Cardiac muscle cell (in vitro differentiated cells and primary cell): ENCODE results near the gene CDH15. TPM values are rescaled to one million over a fixed set of nuclear protein-coding genes. Genes with fewer than 3 reads are reported as not detected.
A peak's percentile ranks its signal among the peaks of the same experiment; 100 is the strongest.
"Not testable (repeated sequence)": the region's sequence is repeated elsewhere in the genome, so short reads cannot be mapped to it uniquely, and the experiment has no call there.

Experiments used
- DNase-seq, 2 donors: peaks; one replicate each; pipeline versions ENCODE4 v3.0.0 to v3.0.0-alpha.2; 2010 to 2017; ENCODE audit warnings: low read depth in 1 of 2, low spot score in 1 of 2
- H3K27ac ChIP-seq: fragments of 200-600 bp; sonication (generic); 2 replicates; pipeline ENCODE4 v1.5.1; 2016
- H3K27me3 ChIP-seq: fragments of 200-600 bp; sonication (generic); 2 replicates; pipeline ENCODE4 v1.6.0; 2016; ENCODE audit warnings: control low read depth
- H3K36me3 ChIP-seq: fragments of 200-600 bp; sonication (generic); 2 replicates; pipeline ENCODE4 v1.5.1; 2016; ENCODE audit warnings: control low read depth
- H3K4me1 ChIP-seq: fragments of 200-600 bp; sonication (generic); 2 replicates; pipeline ENCODE4 v1.8.1; 2017; ENCODE audit warnings: low read depth, mild to moderate bottlenecking, mixed run types
- H3K4me3 ChIP-seq: fragments of 200-600 bp; sonication (generic); 2 replicates; pipeline ENCODE4 v1.5.1; 2016; ENCODE audit warnings: mild to moderate bottlenecking
- H3K9me3 ChIP-seq: fragments of 200-600 bp; sonication (generic); 2 replicates; pipeline ENCODE4 v1.5.1; 2017; ENCODE audit warnings: low read depth, mild to moderate bottlenecking, control low read depth
- polyA plus RNA-seq: library from polyadenylated mRNA; unstranded; fragments of >200 nt; fragmentation: Nextera tagmentation; extraction: Ambion mirVana; gene quantifications from 2 replicates; pipeline ENCODE4 v1.2.1, GENCODE V29; 2016
- total RNA-seq: library from RNA; depleted of rRNA; stranded (reverse); fragments of >200 nt; gene quantifications from 2 replicates; pipeline ENCODE4 v1.2.3, GENCODE V29; 2016
- TF ChIP-seq, protein P1 (sequence below): IDR thresholded peaks from 2 replicates; pipeline ENCODE4 v1.5.1; 2012; ENCODE audit warnings: low read depth, mild to moderate bottlenecking, low read length

Gene CDH15
- total and polyA plus RNA-seq, 2 experiments from 2014 or later: 0.78 to 1.5 TPM

GRCh38 chr16:89189358-89190025 is 17.9 kb downstream of the CDH15 start:
- no peak overlapping the region for H3K27ac ChIP-seq
- TF ChIP-seq, protein P1, sequence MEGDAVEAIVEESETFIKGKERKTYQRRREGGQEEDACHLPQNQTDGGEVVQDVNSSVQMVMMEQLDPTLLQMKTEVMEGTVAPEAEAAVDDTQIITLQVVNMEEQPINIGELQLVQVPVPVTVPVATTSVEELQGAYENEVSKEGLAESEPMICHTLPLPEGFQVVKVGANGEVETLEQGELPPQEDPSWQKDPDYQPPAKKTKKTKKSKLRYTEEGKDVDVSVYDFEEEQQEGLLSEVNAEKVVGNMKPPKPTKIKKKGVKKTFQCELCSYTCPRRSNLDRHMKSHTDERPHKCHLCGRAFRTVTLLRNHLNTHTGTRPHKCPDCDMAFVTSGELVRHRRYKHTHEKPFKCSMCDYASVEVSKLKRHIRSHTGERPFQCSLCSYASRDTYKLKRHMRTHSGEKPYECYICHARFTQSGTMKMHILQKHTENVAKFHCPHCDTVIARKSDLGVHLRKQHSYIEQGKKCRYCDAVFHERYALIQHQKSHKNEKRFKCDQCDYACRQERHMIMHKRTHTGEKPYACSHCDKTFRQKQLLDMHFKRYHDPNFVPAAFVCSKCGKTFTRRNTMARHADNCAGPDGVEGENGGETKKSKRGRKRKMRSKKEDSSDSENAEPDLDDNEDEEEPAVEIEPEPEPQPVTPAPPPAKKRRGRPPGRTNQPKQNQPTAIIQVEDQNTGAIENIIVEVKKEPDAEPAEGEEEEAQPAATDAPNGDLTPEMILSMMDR: no peak
- H3K27me3 ChIP-seq: peaks cover 28% of the 10 kb centered on the region
- H3K36me3 ChIP-seq: no peaks in the 10 kb centered on the region
- no peak for DNase-seq
- no peaks in the 10 kb centered on the region for H3K4me1 ChIP-seq
- H3K9me3 ChIP-seq: no peaks in the 10 kb centered on the region
- no peak overlapping the region for H3K4me3 ChIP-seq

DNA sequence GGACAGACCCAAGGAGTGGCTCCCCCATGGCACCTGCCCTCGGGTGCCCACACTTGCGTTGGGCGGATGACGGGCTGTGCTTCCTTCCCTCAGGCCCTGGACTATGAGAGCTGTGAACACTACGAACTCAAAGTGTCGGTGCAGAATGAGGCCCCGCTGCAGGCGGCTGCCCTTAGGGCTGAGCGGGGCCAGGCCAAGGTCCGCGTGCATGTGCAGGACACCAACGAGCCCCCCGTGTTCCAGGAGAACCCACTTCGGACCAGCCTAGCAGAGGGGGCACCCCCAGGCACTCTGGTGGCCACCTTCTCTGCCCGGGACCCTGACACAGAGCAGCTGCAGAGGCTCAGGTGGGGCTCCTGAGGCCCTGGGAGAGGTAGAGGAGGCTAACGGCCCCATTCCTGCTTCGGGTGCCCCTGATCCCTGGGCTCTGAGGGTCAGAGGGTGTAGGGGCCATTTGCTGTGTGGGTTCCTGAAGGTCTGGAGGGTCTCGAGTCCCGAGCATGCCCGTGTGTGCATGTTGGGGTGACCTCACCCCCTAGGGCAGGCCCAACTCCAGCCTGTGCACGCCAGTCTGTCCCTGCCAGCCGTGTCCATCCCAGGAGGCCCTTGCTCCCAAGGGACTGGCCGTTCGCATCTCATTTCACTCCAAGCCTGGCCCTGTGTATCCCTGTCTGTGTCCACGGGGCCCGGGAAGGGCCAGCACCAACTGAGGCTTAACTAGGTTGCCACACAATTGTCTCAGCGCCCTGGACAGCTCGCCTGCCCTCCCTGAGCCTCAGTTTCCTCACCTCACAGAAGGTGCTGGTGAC is 18.8 kb downstream of the CDH15 start:
- no peak for DNase-seq
- no peak overlapping the region for H3K4me3 ChIP-seq
- TF ChIP-seq, protein P1: no peak
- peaks cover 28% of the 10 kb centered on the region for H3K27me3 ChIP-seq
- H3K4me1 ChIP-seq: no peaks in the 10 kb centered on the region
- H3K27ac ChIP-seq: no peak overlapping the region
- H3K9me3 ChIP-seq: no peaks in the 10 kb centered on the region
- no peaks in the 10 kb centered on the region for H3K36me3 ChIP-seq

DNA sequence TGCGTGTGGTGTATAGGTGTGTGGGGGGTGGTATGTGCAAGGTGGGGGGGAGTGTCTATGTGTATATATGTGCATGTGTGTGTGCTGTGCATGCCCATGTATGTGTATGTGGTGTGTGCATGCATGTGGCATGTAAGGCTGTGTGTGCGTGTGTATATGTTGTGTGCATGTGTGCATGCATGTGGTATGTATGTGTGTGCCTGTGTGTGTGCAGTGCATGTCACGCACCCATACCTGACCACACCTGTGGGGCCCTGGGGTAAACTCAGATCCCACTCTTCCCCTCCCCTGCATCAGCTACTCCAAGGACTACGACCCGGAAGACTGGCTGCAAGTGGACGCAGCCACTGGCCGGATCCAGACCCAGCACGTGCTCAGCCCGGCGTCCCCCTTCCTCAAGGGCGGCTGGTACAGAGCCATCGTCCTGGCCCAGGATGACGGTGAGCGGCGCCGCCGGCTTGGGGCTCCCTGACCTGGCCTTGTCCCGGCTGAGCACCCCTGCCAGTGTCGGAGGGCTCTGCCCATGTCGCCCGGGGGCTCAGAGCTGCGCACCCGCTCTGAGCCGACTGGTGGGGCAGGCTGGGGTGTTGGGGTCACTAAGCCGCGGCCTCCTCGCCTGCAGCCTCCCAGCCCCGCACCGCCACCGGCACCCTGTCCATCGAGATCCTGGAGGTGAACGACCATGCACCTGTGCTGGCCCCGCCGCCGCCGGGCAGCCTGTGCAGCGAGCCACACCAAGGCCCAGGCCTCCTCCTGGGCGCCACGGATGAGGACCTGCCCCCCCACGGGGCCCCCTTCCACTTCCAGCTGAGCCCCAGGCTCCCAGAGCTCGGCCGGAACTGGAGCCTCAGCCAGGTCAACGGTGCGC is 19.7 kb downstream of the CDH15 start:
- H3K27me3 ChIP-seq: peaks cover 28% of the 10 kb centered on the region
- TF ChIP-seq, protein P1: no peak
- H3K4me3 ChIP-seq: peak overlapping the region; percentile 43
- no peaks in the 10 kb centered on the region for H3K36me3 ChIP-seq
- DNase-seq: no peak
- H3K27ac ChIP-seq: no peak overlapping the region
- H3K4me1 ChIP-seq: no peaks in the 10 kb centered on the region
- H3K9me3 ChIP-seq: no peaks in the 10 kb centered on the region

GRCh38 chr16:89191901-89192185 is 20.3 kb downstream of the CDH15 start:
- Histone ChIP-seq H3K36me3 (no peaks in the 10 kb centered on the region), H3K9me3 (no peaks in the 10 kb centered on the region), H3K4me3 (peak overlapping the region; percentile 43), H3K4me1 (no peaks in the 10 kb centered on the region), H3K27me3 (peaks cover 28% of the 10 kb centered on the region), H3K27ac (no peak overlapping the region)
- TF ChIP-seq, protein P1: no peak
- DNase-seq: no peak

DNA sequence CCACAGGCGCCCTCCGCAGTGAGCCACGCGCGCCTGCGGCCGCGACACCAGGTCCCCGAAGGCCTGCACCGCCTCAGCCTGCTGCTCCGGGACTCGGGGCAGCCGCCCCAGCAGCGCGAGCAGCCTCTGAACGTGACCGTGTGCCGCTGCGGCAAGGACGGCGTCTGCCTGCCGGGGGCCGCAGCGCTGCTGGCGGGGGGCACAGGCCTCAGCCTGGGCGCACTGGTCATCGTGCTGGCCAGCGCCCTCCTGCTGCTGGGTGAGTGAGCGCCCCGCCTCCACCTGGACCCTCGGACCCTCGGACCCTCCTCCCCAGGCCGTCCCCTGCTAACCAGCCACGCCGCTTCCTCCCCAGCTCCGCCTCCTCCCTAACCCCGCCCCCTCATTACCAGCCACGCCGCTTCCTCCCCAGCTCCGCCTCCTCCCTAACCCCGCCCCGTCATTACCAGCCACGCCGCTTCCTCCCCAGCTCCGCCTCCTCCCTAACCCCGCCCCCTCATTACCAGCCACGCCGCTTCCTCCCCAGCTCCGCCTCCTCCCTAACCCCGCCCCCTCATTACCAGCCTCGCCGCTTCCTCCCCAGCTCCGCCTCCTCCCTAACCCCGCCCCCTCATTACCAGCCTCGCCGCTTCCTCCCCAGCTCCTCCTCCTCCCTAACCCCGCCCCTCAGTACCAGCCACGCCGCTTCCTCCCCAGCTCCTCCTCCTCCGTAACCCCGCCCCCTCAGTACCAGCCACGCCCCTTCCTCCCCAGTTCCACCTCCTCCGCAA is 20.8 kb downstream of the CDH15 start:
- not testable (repeated sequence) for H3K27ac ChIP-seq, H3K4me1 ChIP-seq, H3K36me3 ChIP-seq, H3K9me3 ChIP-seq
- Histone ChIP-seq H3K27me3 (peaks cover 28% of the 10 kb centered on the region), H3K4me3 (peak overlapping the region; percentile 43)
- peak; percentile 86 to 98 for DNase-seq
